GM19043 (cell line): ENCODE data around the gene PBX1.
"Not testable (repeated sequence)": the region's sequence is repeated elsewhere in the genome, so short reads cannot be mapped to it uniquely, and the experiment has no call there.

Experiments
- ATAC-seq: cut with Tn5 transposase; IDR thresholded peaks from one replicate; pipeline ENCODE4 v1.9.1; 2021; ENCODE audit warnings: low read depth; ENCODE audit not compliant: unreplicated experiment

The PBX1 gene

DNA sequence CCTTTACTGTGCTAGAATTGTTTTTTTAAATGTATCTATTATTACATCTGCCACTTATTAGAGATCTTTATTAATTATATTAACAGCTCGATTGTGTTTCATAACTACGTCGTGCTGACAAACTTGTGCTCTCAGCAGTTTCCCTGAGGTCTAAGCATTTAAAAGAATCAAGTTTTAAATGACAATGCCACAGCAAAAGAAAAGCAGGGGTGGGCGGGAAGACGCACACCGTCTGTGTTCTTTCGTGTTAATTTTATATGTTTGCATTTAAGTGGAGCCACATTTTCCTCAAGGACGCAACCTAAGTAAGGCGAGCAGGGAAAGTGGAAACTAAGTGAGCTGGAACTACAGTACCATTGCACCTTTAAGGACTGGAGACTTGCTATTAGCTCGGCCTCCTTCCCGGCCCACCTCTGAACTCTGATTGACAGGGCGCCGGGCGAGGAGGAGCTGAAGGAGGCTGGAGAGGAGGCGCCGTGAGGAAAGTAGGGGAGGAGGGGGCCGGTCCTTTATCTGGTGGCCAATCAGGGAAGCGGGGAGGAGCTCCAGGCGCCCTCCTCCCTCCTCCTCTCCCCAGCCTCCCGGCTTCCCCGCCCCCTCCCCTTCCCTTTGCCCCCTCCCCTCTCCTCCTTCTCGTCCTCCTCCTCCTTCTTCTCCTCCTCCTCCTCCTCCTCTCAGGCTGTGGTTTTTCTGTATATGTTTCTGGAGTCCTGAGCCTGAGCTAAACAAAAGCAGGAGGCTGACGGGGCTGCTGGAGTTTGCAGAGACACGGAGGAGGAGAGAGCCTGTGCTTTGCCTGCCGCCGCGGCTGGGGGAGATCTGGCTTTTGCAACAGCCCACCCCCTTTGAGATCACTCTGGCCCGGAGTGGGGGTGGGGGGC is at the start of gene PBX1:
TSS of gene PBX1 (plus strand) at position 724 of the 881 bp plus-strand sequence.
- peak; percentile 100 for ATAC-seq

DNA sequence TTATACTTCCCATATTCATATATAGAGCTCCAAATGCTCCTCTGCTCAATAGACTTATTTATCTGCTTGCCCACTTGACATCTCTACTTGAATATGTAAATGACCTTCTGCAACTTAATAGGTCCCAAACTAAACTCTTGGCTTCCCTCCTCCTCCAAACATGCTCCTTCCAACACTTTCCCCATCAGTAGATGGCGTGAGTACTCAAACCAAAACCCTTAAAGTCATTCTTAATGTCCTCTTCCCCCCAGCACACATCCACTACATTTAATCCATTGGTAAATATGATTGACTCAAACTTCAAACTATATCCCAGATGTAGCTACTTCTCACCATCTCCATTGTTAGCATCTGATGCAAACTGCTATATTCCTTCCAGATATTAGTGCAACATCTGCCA is 48.5 kb upstream of the PBX1 start:
- no peak for ATAC-seq

DNA sequence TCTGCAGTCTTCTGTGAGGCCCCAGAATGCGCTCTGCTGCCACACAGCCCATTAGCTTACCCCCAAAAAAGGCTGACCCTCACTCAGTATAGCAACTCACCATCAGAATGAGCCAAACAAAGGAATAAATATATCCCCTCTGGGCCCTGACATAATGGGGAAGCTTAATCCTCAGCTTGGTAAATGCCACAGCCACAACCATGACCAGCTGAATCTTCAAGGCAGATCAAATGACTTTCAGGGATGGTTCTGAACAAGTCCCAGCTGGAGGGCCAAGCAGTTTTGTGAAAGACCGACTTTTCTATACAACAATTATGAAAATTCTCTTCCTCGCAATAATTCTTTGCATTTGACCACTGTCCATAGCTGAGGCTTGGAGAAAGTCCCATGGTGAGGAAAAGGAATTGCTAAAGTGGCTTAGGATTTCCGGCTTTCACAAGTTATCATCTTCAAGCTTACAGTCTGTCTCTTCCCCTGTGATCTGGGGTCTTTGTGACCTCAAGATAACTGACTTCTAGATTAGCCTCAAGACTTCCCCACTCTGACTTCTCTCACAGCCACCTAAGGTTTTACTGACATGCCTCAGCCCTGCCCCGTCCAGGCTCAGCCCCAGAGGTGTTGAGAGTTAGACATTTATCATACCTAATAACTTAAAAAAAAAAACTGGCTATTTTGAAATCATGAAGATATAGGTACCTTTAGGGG is 47.8 kb upstream of the PBX1 start:
- ATAC-seq: no peak

DNA sequence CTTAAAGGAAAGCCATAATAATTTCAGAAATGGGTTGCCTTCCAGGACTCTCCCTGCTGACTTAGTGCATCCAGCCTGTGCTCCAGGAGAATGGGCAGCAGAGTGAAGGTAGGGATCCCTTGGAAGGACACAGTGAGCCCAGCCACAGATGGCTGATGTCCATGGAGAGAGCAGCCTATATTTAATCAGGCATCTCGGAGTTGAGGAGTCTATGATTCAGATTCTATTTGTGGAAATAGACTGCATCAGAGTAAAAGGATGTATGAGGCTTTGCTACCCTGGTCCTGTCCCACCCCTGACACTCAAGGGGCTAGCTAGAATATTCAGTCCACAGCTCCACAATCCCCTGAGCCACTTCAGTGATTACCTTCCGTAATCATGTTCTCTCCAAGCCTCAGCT is 43.8 kb upstream of the PBX1 start:
- no peak for ATAC-seq

DNA sequence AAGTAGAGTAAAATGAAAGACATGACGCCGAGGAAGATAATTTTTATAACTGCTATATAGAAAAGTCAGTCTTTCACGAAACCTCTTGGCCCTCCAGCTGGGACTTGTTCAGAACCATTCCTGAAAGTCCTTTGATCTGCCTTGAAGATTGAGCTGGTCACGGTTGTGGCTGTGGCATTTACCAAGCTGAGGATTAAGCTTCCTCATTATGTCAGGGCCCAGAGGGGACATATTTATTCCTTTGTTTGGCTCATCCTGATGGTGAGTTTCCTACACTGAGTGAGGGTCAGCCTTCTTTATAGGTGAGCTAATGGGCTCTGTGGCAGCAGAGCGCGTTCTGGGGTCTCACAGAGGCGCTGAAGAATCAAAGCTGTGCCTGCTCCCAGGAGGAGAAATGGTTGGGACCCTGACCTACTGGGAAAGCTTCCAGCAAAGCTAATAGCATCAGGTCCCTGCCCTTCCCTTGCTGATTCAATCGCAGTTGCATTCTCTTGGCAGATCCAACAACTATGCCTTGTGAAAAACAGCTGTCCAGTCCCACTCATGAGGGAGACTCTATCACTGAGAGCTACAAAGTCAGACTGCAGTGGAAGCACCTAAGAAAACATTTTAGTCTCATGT is 43.2 kb upstream of the PBX1 start:
- no peak for ATAC-seq

DNA sequence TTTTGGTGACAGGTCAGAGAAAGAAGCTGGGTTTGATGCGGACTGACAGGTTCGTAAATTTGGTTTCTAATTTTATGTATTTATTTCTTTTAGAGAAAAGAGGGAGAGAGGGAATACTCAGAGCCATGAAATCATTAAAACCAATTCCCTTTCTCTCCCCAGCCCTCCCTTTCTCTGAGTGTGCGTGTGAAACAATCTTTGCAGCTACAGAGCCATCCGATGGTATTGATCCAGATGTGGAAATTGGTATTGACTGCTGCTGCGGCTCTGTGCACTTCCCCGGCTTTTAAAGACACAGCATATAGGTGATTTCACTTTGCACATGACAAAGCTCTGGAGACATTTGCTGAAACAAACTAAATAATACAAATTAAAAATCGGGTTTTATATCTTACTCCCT is 42.4 kb upstream of the PBX1 start:
- no peak for ATAC-seq

DNA sequence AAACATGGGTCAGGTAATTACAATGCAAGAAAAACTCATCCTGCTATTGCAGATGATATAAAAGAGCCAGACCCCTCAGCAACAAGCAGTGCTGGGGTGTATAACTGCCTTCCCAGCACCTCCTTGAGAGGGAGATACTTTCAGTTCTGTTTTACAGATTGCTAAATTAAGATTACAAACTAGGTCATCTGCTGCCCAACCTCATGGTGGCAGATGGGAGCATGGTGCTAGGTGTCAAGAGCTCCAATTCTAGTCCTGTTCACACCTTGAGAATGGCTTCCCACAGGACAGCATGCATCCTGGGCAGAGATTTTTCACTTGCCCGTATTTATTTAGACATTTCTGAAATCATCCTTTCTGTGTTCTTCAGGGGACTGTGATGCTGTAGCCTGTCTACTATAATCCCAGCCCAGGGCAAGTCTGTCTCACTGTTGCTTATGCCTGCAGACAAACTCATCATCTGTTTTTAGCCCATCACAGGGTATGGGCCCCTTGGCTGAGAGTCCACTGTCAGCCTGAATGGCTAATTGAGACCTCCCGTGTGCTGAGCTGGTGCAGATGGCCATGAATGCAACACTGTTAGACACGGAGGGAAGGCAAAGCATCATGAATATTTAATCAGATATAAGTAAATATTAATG is 40.2 kb upstream of the PBX1 start:
- ATAC-seq: no peak

DNA sequence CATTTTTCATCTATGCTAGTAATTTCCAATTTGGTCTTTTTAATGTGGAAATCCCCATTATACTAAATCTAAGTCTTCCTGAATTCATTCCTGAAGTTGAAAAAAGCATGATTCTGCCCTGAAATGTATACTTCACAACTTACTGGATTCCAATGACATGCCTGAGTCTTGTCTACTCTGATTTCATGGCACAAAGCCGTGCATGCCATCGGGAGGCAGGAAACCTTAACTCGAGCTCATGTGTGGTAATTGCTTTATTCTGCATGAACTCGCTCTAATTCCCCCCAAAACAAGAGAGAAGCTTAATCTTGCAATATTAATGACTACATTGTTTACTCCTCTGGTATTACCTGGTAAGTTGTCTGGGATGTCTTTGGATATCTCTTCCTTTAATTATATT is 39.6 kb upstream of the PBX1 start:
- no peak for ATAC-seq

DNA sequence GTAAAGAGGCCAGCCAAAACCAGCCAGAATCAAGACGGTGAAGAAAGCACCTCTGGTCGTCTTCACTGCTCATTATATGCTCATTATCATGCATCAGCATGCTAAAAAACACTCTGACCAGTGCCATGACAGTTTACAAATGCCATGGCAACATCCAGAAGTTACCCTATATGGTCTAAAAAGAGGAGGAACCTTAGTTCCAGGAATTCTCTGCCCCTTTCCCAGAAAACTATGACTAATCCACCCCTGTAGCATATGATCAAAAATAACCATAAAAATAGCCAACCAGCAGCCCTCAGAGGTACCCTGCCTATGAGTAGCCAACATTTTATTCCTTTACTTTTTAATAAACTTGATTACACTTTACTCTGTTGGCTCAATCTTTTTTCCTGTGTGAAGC is 34.2 kb upstream of the PBX1 start:
- no peak for ATAC-seq

DNA sequence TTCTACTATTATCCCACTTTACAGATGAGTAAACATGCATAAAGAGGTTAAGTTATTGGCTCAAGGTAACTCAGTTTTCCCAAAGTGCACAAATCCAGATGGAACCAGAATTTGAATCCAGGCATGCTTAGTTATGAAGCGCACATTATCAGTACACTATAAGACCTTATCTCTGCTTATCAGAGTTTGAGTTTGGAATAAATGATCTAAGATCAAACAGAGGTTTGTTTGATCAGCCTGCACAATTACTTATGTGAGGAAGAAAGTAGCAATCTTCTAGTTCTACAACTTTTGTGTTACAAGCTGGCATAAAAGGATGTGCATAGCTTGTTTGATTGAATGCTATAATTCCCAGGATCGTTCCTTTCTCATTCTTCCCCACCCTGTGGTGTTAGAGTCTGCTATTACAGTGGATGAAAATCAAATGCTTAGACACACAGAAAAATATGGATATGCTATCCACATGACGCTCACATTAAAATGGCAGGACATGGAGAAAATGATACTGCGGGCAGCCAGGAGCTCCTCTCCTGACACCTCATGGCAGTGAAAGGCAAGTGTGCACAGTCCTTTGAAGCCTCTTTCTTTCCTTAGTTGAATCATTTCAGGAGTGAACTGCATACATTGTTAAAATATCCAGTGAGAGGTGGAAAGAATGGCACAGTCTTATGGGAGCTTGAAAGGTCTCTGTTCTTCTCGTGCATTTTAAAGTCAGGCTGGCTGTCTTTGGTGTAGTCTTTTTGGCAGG is 23.9 kb upstream of the PBX1 start:
- ATAC-seq: no peak

DNA sequence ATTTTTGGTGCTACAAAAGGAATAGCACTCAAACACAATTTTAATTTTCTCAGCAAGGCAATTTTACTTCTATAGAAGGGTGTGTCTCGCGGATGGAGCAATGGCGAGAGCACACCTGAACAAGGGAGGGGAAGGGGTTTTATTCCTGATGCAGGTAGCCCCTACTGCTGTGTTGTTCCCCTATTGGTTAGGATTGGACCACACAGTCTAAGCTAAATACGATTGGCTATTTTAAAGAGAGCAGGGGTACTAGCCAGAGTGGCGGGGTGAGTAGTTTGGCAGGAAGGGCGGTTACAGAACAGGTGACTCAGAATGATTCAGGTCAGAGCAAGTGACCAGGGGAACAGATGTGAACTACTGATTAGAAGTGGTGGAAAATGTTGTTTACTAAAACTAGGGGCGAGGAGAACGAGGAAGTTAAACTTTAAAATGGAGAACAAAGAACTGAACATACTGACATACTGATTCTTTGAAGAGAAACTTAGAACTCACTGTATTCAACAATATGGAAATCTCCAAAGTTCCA is 6.5 kb upstream of the PBX1 start:
- not testable (repeated sequence) for ATAC-seq

DNA sequence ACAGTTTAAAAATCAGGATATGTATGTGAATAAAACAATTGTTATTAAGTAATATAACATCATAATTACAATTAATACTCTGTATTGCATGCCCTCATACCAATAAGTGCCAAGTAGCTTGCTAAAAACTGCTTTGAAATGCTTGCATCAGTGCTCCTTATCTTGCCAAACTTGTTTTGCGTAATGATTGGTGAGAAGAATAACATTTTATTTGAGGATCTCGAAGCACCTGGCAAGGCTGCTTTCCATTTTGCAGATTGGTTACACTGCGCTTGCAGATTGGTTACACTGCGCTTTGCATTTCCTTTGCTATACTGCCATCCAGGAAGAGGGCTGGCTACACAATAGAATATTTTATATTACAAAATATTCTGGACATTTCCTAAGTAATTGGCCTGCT is 1.7 kb upstream of the PBX1 start:
- no peak for ATAC-seq

DNA sequence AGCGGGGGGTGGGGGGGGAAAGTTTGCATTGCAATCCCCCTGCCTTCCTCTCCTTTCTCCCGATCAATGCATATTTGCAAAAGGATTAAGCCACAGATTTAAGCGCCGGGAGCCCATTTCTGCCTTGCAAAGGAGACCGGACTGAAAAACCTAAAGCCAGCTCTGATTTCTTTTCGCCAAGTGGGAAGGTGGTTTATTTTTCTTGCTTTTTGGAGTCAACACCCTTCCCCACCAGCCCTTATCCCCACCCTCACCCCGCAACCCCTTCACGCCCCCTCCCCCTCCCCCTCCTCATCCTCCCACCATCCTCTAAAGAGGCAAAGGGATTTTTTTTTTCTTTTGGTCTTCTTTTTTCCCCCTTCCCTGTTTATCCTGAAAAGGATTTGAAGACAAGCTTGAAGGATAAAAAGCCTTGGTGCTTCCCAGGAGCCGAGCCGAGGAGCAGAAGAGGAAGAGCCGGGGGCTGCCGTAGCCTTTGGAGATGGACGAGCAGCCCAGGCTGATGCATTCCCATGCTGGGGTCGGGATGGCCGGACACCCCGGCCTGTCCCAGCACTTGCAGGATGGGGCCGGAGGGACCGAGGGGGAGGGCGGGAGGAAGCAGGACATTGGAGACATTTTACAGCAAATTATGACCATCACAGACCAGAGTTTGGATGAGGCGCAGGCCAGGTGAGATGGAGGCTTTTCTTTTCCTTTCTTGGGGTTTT is 513 bp downstream of the PBX1 start:
- ATAC-seq: no peak

DNA sequence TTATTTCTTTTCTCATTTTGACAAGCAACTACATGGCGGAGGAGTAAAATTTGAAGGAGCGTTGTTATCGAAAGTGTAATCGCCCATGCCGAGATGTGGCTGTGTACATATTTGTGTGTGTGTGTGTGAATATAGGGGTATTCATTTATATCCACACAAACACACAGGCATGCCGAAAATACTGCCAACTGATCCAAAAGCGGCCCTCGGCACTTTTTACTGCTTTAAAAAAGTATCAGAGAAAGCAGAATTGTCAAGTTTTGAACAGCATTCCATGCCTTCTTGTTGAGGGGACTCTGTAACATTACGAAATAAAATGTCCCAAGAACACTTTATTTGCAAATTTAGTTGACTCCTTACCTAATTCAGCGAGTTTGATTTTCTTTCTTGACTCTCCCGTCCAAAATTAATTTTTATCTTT is 1.1 kb downstream of the PBX1 start:
- ATAC-seq: no peak

DNA sequence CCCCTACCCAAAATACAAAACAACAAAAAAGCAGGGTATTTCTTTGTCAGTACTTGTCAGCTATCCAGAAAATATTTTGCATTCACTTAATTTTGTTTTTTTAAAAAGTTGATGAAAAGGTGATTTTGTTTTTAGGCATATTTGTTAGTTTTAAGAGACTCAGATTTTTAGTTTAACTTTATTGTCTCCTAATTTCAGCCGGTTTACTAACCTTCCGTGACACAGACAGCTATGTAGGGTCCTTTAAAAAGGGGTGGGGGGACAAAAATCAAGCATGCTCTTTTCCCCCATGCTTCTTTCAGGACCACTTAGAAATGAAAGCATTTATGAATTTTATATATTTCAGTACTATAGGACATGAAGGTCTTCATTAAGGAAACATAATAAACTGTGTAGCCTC is 1.6 kb downstream of the PBX1 start:
- no peak for ATAC-seq

DNA sequence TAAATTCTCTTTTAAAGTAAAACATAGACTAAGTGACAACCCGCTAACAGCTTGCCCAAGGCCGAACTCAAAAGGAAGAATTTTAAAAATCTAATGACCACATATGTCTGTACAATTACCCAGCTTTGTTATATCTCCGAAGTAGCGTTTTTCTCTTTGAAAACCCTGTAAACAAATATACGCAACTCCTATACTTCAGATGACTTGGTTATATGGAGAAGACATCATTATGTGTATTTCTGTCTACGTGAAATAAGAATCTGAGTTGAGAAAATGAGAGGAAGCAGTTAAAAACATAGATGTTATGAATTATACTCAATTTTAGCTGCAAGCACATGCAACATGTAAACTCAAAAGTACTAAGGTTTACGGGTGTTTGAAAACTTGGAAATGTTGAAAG is 2.0 kb downstream of the PBX1 start:
- no peak for ATAC-seq

DNA sequence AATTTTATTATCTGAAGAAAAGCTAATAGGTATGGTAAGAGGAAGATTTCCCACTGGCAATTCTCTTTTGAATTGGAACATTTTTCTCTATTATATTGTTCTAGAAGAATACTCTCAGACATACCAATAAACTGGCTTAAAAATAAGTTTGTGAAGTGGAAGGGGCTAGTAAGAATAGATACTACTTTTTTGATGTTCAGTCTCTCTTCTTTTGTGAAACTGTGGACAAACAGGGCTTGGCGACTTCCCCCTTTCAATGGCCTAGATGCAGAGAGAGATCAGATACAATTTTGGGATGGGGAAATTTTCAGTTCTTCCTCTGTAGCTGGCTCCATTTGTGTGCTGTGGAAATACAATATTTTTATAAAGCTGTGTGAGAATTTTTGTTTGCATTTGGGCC is 2.5 kb downstream of the PBX1 start:
- no peak for ATAC-seq

DNA sequence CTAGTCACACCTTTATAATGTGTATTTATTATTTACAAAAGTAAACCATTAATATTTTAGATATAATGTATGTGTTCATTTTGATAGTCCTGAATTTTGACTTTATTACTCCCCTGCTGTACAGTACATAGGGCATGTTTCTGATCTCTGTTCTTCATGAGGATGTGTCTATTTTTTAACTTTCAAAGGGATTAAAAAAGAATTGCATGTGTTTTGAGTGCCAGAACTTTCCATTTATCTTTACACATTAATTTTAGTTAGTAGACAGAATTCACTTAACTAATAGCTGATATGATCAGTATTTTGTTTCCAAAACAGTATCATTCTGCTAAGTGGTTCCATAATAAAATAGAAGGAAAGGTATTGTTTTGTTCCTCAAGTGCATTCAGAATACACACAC is 3.1 kb downstream of the PBX1 start:
- ATAC-seq: no peak

DNA sequence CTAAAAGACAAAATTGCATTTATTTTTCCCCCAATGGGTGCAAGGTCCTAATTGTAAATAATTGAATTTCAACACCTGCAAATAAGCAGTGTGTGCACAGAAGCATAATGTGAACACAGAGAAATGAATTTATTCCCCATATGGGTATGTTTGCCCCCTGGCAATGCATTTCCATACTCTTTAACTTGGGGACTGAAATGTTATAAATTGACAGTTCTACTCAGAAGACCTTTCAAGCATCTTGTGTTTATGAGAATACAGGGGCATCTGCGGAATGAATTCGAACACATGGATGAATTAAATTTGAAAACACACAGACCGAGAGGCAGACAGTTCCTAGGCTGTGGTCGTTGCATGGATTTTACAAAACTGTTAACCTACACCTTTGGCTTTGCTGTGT is 3.5 kb downstream of the PBX1 start:
- no peak for ATAC-seq
